ENCODE data around the gene CES1. TPM values are rescaled to one million over a fixed set of nuclear protein-coding genes. Genes with fewer than 3 reads are reported as not detected.
"Not testable (repeated sequence)": the region's sequence is repeated elsewhere in the genome, so short reads cannot be mapped to it uniquely, and the experiment has no call there.

CES1 gene
- total RNA-seq, 1 donor from 2014 or later = 0.58 TPM

DNA sequence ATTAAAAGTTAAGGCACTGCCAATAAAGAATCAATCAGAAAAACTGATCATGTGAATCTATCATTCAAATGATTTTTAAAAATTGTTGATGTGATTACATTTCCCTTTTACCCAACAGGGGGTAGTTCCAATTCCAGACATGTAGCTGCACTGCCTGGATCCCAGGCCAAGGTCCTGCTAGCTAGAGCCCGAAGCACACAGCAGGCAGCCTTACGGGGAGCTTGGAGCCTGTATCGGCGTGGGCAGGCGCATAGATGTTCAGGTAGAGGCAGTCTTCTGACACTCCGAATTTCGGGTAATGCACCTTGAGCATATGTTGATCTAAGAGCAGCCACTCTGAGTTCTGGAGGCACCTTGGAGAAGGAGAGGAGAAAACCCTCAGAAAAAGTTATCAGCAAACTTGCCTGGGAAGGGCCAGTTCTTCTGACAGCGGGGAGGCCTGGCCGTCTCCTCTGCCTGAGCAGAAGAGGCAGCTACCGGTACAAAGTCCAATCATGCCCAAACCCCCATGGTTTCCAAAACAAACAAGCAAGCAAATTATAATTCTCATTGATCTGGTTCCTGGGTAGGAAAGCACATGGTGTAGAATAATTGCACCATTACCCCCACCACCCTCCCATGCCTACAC lies 38.6 kb upstream of the CES1 start:
- no peaks in the 10 kb centered on the region for H3K9me3 Mint-ChIP-seq
- TF ChIP-seq, protein P1, sequence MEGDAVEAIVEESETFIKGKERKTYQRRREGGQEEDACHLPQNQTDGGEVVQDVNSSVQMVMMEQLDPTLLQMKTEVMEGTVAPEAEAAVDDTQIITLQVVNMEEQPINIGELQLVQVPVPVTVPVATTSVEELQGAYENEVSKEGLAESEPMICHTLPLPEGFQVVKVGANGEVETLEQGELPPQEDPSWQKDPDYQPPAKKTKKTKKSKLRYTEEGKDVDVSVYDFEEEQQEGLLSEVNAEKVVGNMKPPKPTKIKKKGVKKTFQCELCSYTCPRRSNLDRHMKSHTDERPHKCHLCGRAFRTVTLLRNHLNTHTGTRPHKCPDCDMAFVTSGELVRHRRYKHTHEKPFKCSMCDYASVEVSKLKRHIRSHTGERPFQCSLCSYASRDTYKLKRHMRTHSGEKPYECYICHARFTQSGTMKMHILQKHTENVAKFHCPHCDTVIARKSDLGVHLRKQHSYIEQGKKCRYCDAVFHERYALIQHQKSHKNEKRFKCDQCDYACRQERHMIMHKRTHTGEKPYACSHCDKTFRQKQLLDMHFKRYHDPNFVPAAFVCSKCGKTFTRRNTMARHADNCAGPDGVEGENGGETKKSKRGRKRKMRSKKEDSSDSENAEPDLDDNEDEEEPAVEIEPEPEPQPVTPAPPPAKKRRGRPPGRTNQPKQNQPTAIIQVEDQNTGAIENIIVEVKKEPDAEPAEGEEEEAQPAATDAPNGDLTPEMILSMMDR (conservative IDR thresholded peaks at IDR 0.05) = no peak

GRCh38 chr16:55868980-55869379 lies 36.1 kb upstream of the CES1 start:
- Mint-ChIP-seq H3K27me3 (ENCODE audit: low read depth) (peaks cover 8% of the 10 kb centered on the region), H3K4me1 (no peaks in the 10 kb centered on the region), H3K9me3 (no peaks in the 10 kb centered on the region), H3K36me3 (ENCODE audit: low read depth) (no peaks in the 10 kb centered on the region), H3K4me3 (no peak overlapping the region), H3K27ac (ENCODE audit: unreplicated experiment) (no peak overlapping the region)
- no peak for DNase-seq (ENCODE audit: low read depth, low spot score)
- TF ChIP-seq, protein P1 (conservative IDR thresholded peaks at IDR 0.05) = no peak

More for the DNA sequence above, 38.6 kb upstream of the CES1 start:
- no peak for DNase-seq (ENCODE audit: low read depth, low spot score)
- no peak overlapping the region for H3K27ac Mint-ChIP-seq (ENCODE audit: unreplicated experiment)
- peaks cover 20% of the 10 kb centered on the region for H3K27me3 Mint-ChIP-seq (ENCODE audit: low read depth)
- H3K4me3 Mint-ChIP-seq = no peak overlapping the region
- no peaks in the 10 kb centered on the region for H3K36me3 Mint-ChIP-seq (ENCODE audit: low read depth)
- peaks cover 2% of the 10 kb centered on the region for H3K4me1 Mint-ChIP-seq

DNA sequence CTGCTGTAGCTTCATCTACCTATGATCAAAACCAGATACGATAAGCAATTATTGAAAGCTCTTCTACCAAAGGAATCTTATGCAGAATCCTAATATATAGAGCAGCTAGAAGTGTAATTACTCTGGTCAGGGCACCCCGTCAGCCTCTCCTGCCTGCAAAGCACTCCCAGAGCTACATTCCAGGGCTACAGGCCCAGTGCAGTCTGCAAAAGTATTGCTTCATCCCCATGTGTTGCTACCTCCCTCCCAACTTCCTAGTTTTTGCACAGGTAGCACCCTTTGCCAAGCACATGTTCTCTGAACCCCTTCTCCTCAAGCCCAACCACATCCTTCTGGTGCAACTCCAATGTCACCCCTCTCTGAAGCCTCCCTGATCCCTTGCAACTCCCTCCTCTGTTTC lies 35.2 kb upstream of the CES1 start:
- DNase-seq (ENCODE audit: low read depth, low spot score) = no peak
- TF ChIP-seq, protein P1 (conservative IDR thresholded peaks at IDR 0.05) = no peak
- no peaks in the 10 kb centered on the region for H3K36me3 Mint-ChIP-seq (ENCODE audit: low read depth)
- H3K9me3 Mint-ChIP-seq = no peaks in the 10 kb centered on the region
- H3K4me1 Mint-ChIP-seq = no peaks in the 10 kb centered on the region
- H3K27ac Mint-ChIP-seq (ENCODE audit: unreplicated experiment) = no peak overlapping the region
- no peak overlapping the region for H3K4me3 Mint-ChIP-seq
- peaks cover 10% of the 10 kb centered on the region for H3K27me3 Mint-ChIP-seq (ENCODE audit: low read depth)

- TF ChIP-seq, protein P1 (conservative IDR thresholded peaks at IDR 0.05) = no peak
- H3K36me3 Mint-ChIP-seq (ENCODE audit: low read depth) = no peaks in the 10 kb centered on the region
- DNase-seq (ENCODE audit: low read depth, low spot score) = no peak
- no peak overlapping the region for H3K4me3 Mint-ChIP-seq
- H3K27me3 Mint-ChIP-seq (ENCODE audit: low read depth) = peaks cover 30% of the 10 kb centered on the region
- no peak overlapping the region for H3K27ac Mint-ChIP-seq (ENCODE audit: unreplicated experiment)
- H3K4me1 Mint-ChIP-seq = no peaks in the 10 kb centered on the region
- no peaks in the 10 kb centered on the region for H3K9me3 Mint-ChIP-seq
These were observed 28.4 kb upstream of the CES1 start for GRCh38 chr16:55861288-55861687.

GRCh38 chr16:55857650-55858049 lies 24.8 kb upstream of the CES1 start:
- H3K27me3 Mint-ChIP-seq (ENCODE audit: low read depth) = peaks cover 48% of the 10 kb centered on the region
- H3K4me3 Mint-ChIP-seq; H3K4me1 Mint-ChIP-seq; H3K9me3 Mint-ChIP-seq; DNase-seq (ENCODE audit: low read depth, low spot score); H3K36me3 Mint-ChIP-seq (ENCODE audit: low read depth); H3K27ac Mint-ChIP-seq (ENCODE audit: unreplicated experiment): not testable (repeated sequence)

GRCh38 chr16:55856950-55857349 lies 24.1 kb upstream of the CES1 start:
- no peak overlapping the region for H3K4me3 Mint-ChIP-seq
- no peaks in the 10 kb centered on the region for H3K4me1 Mint-ChIP-seq
- peaks cover 49% of the 10 kb centered on the region for H3K27me3 Mint-ChIP-seq (ENCODE audit: low read depth)
- no peaks in the 10 kb centered on the region for H3K9me3 Mint-ChIP-seq
- H3K36me3 Mint-ChIP-seq (ENCODE audit: low read depth) = no peaks in the 10 kb centered on the region
- no peak for DNase-seq (ENCODE audit: low read depth, low spot score)
- H3K27ac Mint-ChIP-seq (ENCODE audit: unreplicated experiment) = no peak overlapping the region
- TF ChIP-seq, protein P1 (conservative IDR thresholded peaks at IDR 0.05) = no peak

All from neural crest cell (in vitro differentiated cells).